K562 (cell line): Measurements from ENCODE around the gene HMCN2. TPM values are rescaled to one million over a fixed set of nuclear protein-coding genes. Genes with fewer than 3 reads are reported as not detected.

Experiments used
- ARID1B ChIP-seq: fragments of 450-650 bp; IDR thresholded peaks from 2 replicates; pipeline ENCODE4 v1.6.1; 2016; ENCODE audit warnings: antibody characterized with exemption, mild to moderate bottlenecking, inconsistent platforms
- CREM ChIP-seq: IDR thresholded peaks from 2 replicates; pipeline ENCODE4 v1.6.1; 2014; ENCODE audit warnings: antibody characterized with exemption, low read depth
- DMBX1 ChIP-seq: fragments of 250-450 bp; sonication (Bioruptor Pico); IDR thresholded peaks from 2 replicates; pipeline ENCODE4 v1.8.0; 2022; ENCODE audit warnings: inconsistent platforms, mild to moderate bottlenecking, moderate library complexity, borderline replicate concordance
- E2F3 ChIP-seq: fragments of 250-450 bp; sonication (Bioruptor Pico); IDR thresholded peaks from 2 replicates; pipeline ENCODE4 v1.4.0; 2020; ENCODE audit warnings: mild to moderate bottlenecking
- FOXP1 ChIP-seq: sonication (generic); formaldehyde crosslinking; IDR thresholded peaks from 2 replicates; pipeline ENCODE4 v1.8.0; 2022; ENCODE audit warnings: mild to moderate bottlenecking, missing genetic modification reagents
- FUS ChIP-seq: fragments of 200-400 bp; formaldehyde crosslinking; optimal IDR thresholded peaks from 2 replicates; pipeline ENCODE3; 2017; ENCODE audit warnings: low read depth, low read length
- JUND ChIP-seq, 2 experiments: IDR thresholded peaks; 2 replicates in 1 of 2; 3 replicates in 1 of 2; pipeline ENCODE4 v1.6.1; 2011; ENCODE audit warnings: borderline replicate concordance in 2 of 2, low read depth in 2 of 2, low read length in 2 of 2, improper control_type of control experiment in 1 of 2, missing biosample characterization in 1 of 2, missing genetic modification characterization in 1 of 2, missing genetic modification reagents in 1 of 2
- KAT7 ChIP-seq: sonication (generic); formaldehyde crosslinking; IDR thresholded peaks from 2 replicates; pipeline ENCODE4 v1.8.0; 2022; ENCODE audit warnings: missing genetic modification reagents, mild to moderate bottlenecking, borderline replicate concordance
- MED1 ChIP-seq: sonication (generic); formaldehyde crosslinking; IDR thresholded peaks from 2 replicates; pipeline ENCODE4 v1.8.1; 2023; ENCODE audit warnings: missing genetic modification reagents, borderline replicate concordance
- MTA2 ChIP-seq: fragments of 450-650 bp; IDR thresholded peaks from 2 replicates; pipeline ENCODE4 v1.6.1; 2016; ENCODE audit warnings: low read depth
- NELFE ChIP-seq: IDR thresholded peaks from 2 replicates; pipeline ENCODE4 v1.6.1; 2011; ENCODE audit warnings: mild to moderate bottlenecking; ENCODE audit not compliant: insufficient read depth, insufficient read length
- POLR2A ChIP-seq: fragments of 450-650 bp; conservative IDR thresholded peaks from 2 replicates; pipeline ENCODE4 v1.6.1; 2016
- RAD21 ChIP-seq, 2 experiments: fragments of 250-450 bp in 1 of 2; fragments of 450-650 bp in 1 of 2; sonication (Bioruptor Pico) in 1 of 2; formaldehyde crosslinking in 1 of 2; IDR thresholded peaks in 1 of 2; conservative IDR thresholded peaks in 1 of 2; 2 replicates each; pipeline versions ENCODE4 v1.4.0 to v1.8.0; 2020 to 2022; ENCODE audit warnings: mild to moderate bottlenecking in 2 of 2, moderate library complexity in 1 of 2
- SAP30 ChIP-seq: fragments of 200-600 bp; sonication (generic); IDR thresholded peaks from 2 replicates; pipeline ENCODE4 v1.6.1; 2012; ENCODE audit warnings: borderline replicate concordance, low read depth, mild to moderate bottlenecking, moderate library complexity, low read length, control low read depth, inconsistent platforms; ENCODE audit not compliant: insufficient read depth, poor library complexity, severe bottlenecking
- SLC30A9 ChIP-seq: fragments of 250-450 bp; sonication (Bioruptor Pico); IDR thresholded peaks from 2 replicates; pipeline ENCODE4 v1.8.0; 2022; ENCODE audit warnings: mild to moderate bottlenecking, moderate library complexity
- YY1 ChIP-seq, 3 experiments: IDR thresholded peaks; 2 replicates each; pipeline ENCODE4 v1.6.1; 2011; ENCODE audit warnings: low read length in 2 of 3, mild to moderate bottlenecking in 2 of 3, moderate library complexity in 2 of 3, borderline replicate concordance in 1 of 3, control low read depth in 1 of 3, low read depth in 1 of 3; ENCODE audit not compliant: insufficient read depth in 3 of 3, insufficient replicate concordance in 2 of 3, control insufficient read depth in 1 of 3, insufficient read length in 1 of 3; ENCODE audit errors: extremely low read depth in 1 of 3
- ZBTB17 ChIP-seq: fragments of 450-650 bp; formaldehyde crosslinking; IDR thresholded peaks from 2 replicates; pipeline ENCODE4 v1.4.0; 2020; ENCODE audit warnings: mild to moderate bottlenecking
- ZFP30 ChIP-seq: fragments of 250-450 bp; sonication (Bioruptor Pico); IDR thresholded peaks from 2 replicates; pipeline ENCODE4 v1.8.0; 2022; ENCODE audit warnings: moderate library complexity, mild to moderate bottlenecking, inconsistent platforms, borderline replicate concordance
- ZNF41 ChIP-seq: fragments of 250-450 bp; sonication (Bioruptor Pico); conservative IDR thresholded peaks from 2 replicates; pipeline ENCODE4 v1.4.0; 2020; ENCODE audit warnings: mild to moderate bottlenecking
- ZNF431 ChIP-seq: sonication (generic); formaldehyde crosslinking; IDR thresholded peaks from 2 replicates; pipeline ENCODE4 v1.8.0; 2022; ENCODE audit warnings: mild to moderate bottlenecking, missing genetic modification reagents
- ZNF507 ChIP-seq: conservative IDR thresholded peaks from 2 replicates; pipeline ENCODE4 v1.6.1; 2017; ENCODE audit warnings: missing genetic modification characterization, missing compliant biosample characterization
- polyA plus RNA-seq, 8 experiments: library from polyadenylated mRNA; depleted of rRNA in 4 of 8; stranded (reverse) in 5 of 8; unstranded in 3 of 8; fragments of >200 nt; fragmentation: Nextera tagmentation in 2 of 8; fragmentation: Illumina TruSeq in 1 of 8; extraction: Ambion mirVana in 2 of 8; extraction: Trizol in 1 of 8; gene quantifications; 2 replicates each; pipeline versions ENCODE4 v1.2.1 to v1.2.3, GENCODE V29; 2011 to 2014; ENCODE audit warnings: inconsistent platforms in 1 of 8, missing spikeins in 1 of 8
- total RNA-seq, 7 experiments: library from RNA; depleted of rRNA in 6 of 7; stranded (reverse); fragments of >200 nt in 6 of 7; fragmentation: Illumina TruSeq in 2 of 7; extraction: Trizol in 2 of 7; gene quantifications; 2 replicates each; pipeline versions ENCODE4 v1.2.1 to v1.2.3, GENCODE V29; 2011 to 2021; ENCODE audit warnings: low replicate concordance in 1 of 7
- TF ChIP-seq, protein P1 (sequence below): sonication (generic); formaldehyde crosslinking; IDR thresholded peaks from 2 replicates; pipeline ENCODE4 v1.8.1; 2023; ENCODE audit warnings: mild to moderate bottlenecking, missing genetic modification reagents, moderate library complexity
- TF ChIP-seq, protein P2 (sequence below): fragments of 250-450 bp; sonication (Bioruptor Pico); IDR thresholded peaks from 2 replicates; pipeline ENCODE4 v1.8.0; 2022; ENCODE audit warnings: inconsistent platforms
- TF ChIP-seq, protein P3 (sequence below): fragments of 250-450 bp; sonication (Bioruptor Pico); IDR thresholded peaks from 2 replicates; pipeline ENCODE4 v1.9.0; 2021; ENCODE audit warnings: mild to moderate bottlenecking, inconsistent platforms

HMCN2 gene
- total and polyA plus RNA-seq, 9 of the 15 experiments (the other 6 are each of a cell fraction or from before 2014, with no cell fraction given), result 0.01 TPM; not detected in 8

DNA sequence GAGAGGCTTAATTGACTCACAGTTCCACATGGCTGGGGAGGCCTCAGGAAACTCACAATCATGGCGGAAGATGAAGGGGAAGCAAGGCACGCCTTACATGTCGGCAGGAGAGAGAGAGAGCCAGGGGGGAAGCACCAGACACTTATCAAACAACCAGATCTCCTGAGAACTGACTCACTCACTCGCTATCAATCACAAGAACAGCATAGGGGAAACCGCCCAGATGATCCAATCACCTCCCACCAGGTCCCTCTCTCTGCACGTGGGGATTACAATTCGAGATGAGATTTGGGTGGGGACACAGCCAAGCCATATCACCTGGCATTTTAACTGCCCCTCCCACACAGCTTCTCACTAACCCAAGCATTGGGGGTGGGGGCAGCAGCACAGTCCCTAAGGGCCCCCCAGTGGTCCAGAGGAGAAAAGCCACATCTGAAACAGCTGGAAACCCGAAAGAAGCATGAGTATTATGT lies 103.1 kb downstream of the HMCN2 start (continued):
- TF ChIP-seq RAD21 (CRISPR knock-in tag; conservative IDR thresholded peaks at IDR 0.05 in 1 of 2, IDR thresholded peaks at IDR 0.05 in 1 of 2), result no peak
- TF ChIP-seq SAP30, result no peak
- TF ChIP-seq YY1 (IDR thresholded peaks at IDR 0.05; ENCODE audit: borderline replicate concordance in 1 of 3, control insufficient read depth in 1 of 3, extremely low read depth in 1 of 3, insufficient read depth in 3 of 3, insufficient read length in 1 of 3, insufficient replicate concordance in 2 of 3, low read depth in 1 of 3, low read length in 2 of 3), result peak in 1 of 3 experiments; percentile 45
- TF ChIP-seq, protein P1, sequence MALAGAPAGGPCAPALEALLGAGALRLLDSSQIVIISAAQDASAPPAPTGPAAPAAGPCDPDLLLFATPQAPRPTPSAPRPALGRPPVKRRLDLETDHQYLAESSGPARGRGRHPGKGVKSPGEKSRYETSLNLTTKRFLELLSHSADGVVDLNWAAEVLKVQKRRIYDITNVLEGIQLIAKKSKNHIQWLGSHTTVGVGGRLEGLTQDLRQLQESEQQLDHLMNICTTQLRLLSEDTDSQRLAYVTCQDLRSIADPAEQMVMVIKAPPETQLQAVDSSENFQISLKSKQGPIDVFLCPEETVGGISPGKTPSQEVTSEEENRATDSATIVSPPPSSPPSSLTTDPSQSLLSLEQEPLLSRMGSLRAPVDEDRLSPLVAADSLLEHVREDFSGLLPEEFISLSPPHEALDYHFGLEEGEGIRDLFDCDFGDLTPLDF (CRISPR knock-in tag), result no peak
- no peak for TF ChIP-seq ZNF507 (tag)
- TF ChIP-seq ARID1B, result peak; percentile 66
- TF ChIP-seq, protein P2, sequence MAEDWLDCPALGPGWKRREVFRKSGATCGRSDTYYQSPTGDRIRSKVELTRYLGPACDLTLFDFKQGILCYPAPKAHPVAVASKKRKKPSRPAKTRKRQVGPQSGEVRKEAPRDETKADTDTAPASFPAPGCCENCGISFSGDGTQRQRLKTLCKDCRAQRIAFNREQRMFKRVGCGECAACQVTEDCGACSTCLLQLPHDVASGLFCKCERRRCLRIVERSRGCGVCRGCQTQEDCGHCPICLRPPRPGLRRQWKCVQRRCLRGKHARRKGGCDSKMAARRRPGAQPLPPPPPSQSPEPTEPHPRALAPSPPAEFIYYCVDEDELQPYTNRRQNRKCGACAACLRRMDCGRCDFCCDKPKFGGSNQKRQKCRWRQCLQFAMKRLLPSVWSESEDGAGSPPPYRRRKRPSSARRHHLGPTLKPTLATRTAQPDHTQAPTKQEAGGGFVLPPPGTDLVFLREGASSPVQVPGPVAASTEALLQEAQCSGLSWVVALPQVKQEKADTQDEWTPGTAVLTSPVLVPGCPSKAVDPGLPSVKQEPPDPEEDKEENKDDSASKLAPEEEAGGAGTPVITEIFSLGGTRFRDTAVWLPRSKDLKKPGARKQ (CRISPR knock-in tag), result no peak
- TF ChIP-seq FOXP1 (CRISPR knock-in tag), result no peak
- TF ChIP-seq ZBTB17, result no peak
- TF ChIP-seq FUS, result no peak
- TF ChIP-seq POLR2A, result no peak
- TF ChIP-seq ZFP30 (CRISPR knock-in tag), result no peak
- peak; percentile 93 for TF ChIP-seq ZNF431
- TF ChIP-seq ZNF41 (CRISPR knock-in tag), result no peak
- no peak for TF ChIP-seq DMBX1 (CRISPR knock-in tag)
- no peak for TF ChIP-seq SLC30A9 (CRISPR knock-in tag)
- TF ChIP-seq CREM, result 0 out of 2 replicates have a peak, but pooled peaks have one; percentile 14
- TF ChIP-seq KAT7, result no peak
- no peak for TF ChIP-seq MTA2
- TF ChIP-seq JUND (IDR thresholded peaks at IDR 0.05; ENCODE audit: borderline replicate concordance, low read depth, low read length), result peak; percentile 82
- TF ChIP-seq JUND (tag; IDR thresholded peaks at IDR 0.05; ENCODE audit: borderline replicate concordance, low read depth, low read length), result peak; percentile 57; the same call in 1 of the 3 replicates
- TF ChIP-seq, protein P3, sequence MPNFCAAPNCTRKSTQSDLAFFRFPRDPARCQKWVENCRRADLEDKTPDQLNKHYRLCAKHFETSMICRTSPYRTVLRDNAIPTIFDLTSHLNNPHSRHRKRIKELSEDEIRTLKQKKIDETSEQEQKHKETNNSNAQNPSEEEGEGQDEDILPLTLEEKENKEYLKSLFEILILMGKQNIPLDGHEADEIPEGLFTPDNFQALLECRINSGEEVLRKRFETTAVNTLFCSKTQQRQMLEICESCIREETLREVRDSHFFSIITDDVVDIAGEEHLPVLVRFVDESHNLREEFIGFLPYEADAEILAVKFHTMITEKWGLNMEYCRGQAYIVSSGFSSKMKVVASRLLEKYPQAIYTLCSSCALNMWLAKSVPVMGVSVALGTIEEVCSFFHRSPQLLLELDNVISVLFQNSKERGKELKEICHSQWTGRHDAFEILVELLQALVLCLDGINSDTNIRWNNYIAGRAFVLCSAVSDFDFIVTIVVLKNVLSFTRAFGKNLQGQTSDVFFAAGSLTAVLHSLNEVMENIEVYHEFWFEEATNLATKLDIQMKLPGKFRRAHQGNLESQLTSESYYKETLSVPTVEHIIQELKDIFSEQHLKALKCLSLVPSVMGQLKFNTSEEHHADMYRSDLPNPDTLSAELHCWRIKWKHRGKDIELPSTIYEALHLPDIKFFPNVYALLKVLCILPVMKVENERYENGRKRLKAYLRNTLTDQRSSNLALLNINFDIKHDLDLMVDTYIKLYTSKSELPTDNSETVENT (CRISPR knock-in tag), result no peak
- TF ChIP-seq MED1 (CRISPR knock-in tag), result no peak
- no peak for TF ChIP-seq NELFE
- no peak for TF ChIP-seq E2F3 (CRISPR knock-in tag)
